GM18505 (cell line): ENCODE data around the gene CHRM1.

Source experiments
- ATAC-seq: cut with Tn5 transposase; IDR thresholded peaks from one replicate; pipeline ENCODE4 v1.9.1; 2021; ENCODE audit not compliant: unreplicated experiment
- POLR2A ChIP-seq: IDR thresholded peaks from 4 replicates; pipeline ENCODE4 v1.6.1; 2011; ENCODE audit warnings: borderline replicate concordance; ENCODE audit not compliant: insufficient read depth, insufficient read length; ENCODE audit errors: extremely low read depth

CHRM1 gene

GRCh38 chr11:62905927-62906531, 15.1 kb downstream of the CHRM1 start:
- TF ChIP-seq POLR2A, result no peak
- ATAC-seq, result no peak

- no peak for TF ChIP-seq POLR2A
- ATAC-seq, result no peak
Observed at GRCh38 chr11:62905296-62905695, 15.9 kb downstream of the CHRM1 start.

GRCh38 chr11:62902932-62903331, 18.2 kb downstream of the CHRM1 start:
- no peak for ATAC-seq
- no peak for TF ChIP-seq POLR2A

- no peak for ATAC-seq
- no peak for TF ChIP-seq POLR2A
Observed at GRCh38 chr11:62898027-62898426, 23.1 kb downstream of the CHRM1 start.

GRCh38 chr11:62897311-62897710, 23.9 kb downstream of the CHRM1 start:
- ATAC-seq, result no peak
- TF ChIP-seq POLR2A, result no peak

GRCh38 chr11:62896049-62896448, 25.1 kb downstream of the CHRM1 start:
- no peak for ATAC-seq
- no peak for TF ChIP-seq POLR2A

GRCh38 chr11:62895501-62895900, 25.7 kb downstream of the CHRM1 start:
- no peak for TF ChIP-seq POLR2A
- no peak for ATAC-seq

- no peak for ATAC-seq
- no peak for TF ChIP-seq POLR2A
Observed at GRCh38 chr11:62892077-62892922, 28.9 kb downstream of the CHRM1 start.

GRCh38 chr11:62889484-62890437, 31.4 kb downstream of the CHRM1 start:
- peak; percentile 32 for TF ChIP-seq POLR2A
- ATAC-seq, result no peak

- ATAC-seq, result no peak
- TF ChIP-seq POLR2A, result no peak
Observed at GRCh38 chr11:62889126-62889483, 32.1 kb downstream of the CHRM1 start.

- no peak for ATAC-seq
- peak; percentile 21 for TF ChIP-seq POLR2A
Observed at GRCh38 chr11:62888406-62888805, 32.8 kb downstream of the CHRM1 start.

GRCh38 chr11:62885137-62885750, 35.9 kb downstream of the CHRM1 start:
- ATAC-seq, result no peak
- TF ChIP-seq POLR2A, result no peak

- no peak for TF ChIP-seq POLR2A
- no peak for ATAC-seq
Observed at GRCh38 chr11:62883673-62884072, 37.5 kb downstream of the CHRM1 start.

- ATAC-seq, result no peak
Observed at GRCh38 chr11:62882788-62883501, 38.2 kb downstream of the CHRM1 start.

More at GRCh38 chr11:62882788-62883501, 38.2 kb downstream of the CHRM1 start:
- no peak for TF ChIP-seq POLR2A
